Stimulated activated CD4-positive, alpha-beta T cell treated with anti-CD3 and anti-CD28 coated beads, Interleukin-15, amount 100 ng/mL, for 48 hours (primary cell): ENCODE measurements around the gene SLC29A1.
"Not testable (repeated sequence)": the region's sequence is repeated elsewhere in the genome, so short reads cannot be mapped to it uniquely, and the experiment has no call there.

Source experiments
- DNase-seq, 2 donors: peaks; one replicate each; pipeline ENCODE4 v3.0.0-alpha.2; 2020; ENCODE audit warnings: low read depth in 2 of 2

The SLC29A1 gene

DNA sequence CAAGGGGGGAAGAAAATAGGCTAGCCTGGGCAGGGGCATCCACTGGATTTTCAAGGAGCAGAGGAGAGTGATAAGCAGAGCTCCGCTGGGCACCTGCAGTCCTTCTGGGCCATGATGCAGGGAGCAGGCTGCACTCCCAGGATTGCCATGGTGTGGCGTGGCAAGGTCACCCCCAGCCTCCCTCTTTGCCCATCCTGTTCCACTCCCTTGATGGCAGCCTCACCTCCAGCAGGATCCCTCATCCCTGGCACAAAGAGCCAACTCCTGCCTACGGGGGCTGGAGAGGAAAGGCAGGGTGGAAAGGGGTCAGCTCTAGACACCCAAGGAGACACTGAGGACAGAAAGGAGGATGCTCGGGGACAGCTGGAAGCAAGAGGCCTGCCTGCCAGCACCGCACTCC, 29.1 kb upstream of the SLC29A1 start:
- no peak for DNase-seq

DNA sequence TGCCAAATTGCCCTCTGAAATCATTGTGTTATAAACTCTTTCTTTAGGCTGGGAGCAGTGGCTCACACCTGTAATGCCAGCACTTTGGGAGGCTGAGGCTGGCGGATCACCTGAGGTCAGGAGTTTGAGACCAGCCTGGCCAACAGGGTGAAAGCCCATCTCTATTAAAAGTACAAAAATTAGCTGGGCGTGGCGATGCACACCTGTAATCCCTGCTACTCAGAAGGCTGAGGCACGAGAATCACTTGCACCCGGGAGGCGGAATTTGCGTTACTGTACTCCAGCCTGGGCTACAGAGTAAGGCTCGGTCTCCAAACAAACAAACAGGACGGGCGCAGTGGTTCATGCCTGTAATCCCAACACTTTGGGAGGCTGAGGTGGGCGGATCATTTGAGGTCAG, 27.0 kb upstream of the SLC29A1 start:
- DNase-seq: not testable (repeated sequence)

- DNase-seq: no peak
Observed at GRCh38 chr6:44198684-44199083, 24.7 kb upstream of the SLC29A1 start.

GRCh38 chr6:44199883-44200282, 23.5 kb upstream of the SLC29A1 start:
- DNase-seq: no peak

DNA sequence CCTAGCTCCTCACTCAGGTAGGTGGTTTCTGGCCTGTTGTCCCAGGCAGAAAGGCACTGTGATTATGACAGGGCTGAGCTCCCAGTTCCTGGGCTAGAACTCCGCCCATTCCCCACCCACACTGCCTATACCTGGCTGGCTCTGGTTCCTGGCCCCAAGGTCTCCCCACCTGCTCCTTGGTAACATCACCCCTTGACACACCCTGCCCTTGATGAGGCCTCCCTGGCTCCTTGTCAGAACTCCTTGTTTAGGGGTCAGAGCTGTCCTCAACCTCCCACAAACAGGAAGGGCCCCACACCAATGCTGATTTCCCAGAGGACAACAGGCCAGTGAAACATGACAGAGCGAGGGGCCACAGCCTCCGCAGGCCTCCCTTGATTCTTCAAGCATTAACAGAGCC, 22.2 kb upstream of the SLC29A1 start:
- DNase-seq: no peak

DNA sequence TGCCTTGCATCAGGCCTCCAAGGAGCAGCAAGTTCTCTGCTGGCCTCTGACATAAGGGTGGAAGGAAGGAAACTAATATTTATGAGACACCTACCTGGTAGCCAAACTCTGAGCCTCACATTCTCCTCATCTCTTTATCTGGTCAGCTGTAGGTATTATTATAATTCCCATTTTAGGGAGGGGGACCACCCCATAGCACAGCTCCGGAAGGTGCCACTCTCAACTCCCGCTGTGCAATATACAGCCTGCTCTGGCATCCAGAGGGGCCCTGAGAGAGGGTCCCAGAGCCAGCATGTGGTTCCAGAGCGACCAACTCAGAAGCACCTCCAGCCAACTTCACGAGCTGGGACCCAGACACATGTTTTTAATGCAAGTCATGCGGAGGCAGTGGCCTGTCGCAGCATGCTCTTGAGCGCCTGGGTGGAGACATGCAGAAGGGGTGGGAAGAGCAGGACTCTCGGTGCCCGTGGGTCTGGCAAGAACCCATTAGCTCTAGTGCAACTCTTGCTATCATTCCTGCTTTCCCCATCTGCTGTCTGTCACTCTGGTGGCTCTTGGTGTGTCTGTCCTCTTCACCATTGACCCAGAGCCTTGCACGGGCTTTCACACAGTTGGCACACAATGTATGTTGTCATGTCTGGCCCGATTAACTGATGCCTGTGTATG, 21.6 kb upstream of the SLC29A1 start:
- DNase-seq: no peak

DNA sequence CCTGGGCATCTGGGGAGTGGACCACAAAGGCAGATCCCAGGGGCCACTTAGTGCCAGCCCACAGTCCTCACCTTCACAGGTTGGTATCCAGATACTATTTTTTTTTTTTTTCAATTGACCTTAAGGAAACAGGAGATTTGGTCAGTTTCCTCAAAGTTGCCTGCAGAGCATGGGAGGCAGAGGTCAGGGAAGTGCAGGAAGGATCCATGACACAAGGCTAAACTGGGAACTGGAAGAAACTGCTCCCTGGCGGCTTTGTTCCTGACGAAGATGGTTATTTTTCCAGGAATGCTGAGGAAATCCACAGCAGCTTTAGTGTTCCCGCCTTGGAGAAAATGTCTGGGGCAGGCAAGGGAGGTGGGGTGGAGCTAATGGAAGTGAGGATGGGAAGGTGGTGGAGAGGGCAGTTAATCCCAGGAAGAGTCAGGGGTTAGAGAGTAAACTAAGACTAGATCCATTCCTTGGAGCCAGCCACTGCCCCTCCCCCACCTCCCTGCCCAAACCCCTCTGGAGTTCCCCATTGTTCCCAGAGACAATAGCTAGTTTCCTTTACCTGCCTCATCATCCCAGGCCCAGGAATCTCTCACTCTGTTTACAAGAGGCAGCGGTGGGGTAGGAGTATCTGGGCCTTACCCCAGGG, 20.9 kb upstream of the SLC29A1 start:
- DNase-seq: no peak

DNA sequence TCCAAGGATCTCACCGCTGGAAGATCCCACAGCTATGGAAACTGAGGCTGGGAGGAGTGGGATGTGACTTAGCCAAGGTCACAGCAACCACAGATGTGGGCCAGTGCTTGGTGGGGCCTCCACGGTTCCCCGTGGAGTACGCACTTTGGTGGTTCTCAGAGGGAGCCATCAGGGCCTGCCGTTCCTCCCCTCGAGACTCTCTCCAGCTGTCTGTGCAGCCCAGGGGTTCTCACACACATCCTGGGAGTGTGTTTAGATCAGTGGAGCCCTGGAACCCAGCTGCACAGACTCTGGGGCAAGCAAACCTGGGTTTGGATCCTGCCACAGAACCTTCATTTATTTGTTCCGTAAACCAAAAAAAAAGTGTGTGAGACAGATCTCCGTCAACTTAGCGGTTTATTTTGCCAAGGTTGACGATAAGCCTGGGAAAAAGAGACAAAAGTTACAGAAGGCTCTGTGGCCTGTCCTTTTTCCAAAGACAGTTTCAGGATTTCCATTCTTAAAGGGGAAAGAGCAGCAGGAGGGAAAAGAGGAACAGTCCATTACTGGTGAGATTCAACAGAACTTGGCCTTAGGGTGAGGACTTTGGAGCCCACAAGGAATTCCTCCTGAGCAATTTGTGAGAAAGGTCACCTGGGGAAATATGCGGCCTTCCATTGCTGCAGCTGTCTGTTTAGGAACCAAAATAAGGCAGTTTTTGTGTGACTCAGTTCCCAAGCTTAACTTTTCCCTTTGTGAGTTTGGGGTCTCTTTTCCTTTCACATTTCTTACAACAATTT, 20.2 kb upstream of the SLC29A1 start:
- DNase-seq: no peak

- no peak for DNase-seq
Observed at GRCh38 chr6:44203955-44204354, 19.4 kb upstream of the SLC29A1 start.

DNA sequence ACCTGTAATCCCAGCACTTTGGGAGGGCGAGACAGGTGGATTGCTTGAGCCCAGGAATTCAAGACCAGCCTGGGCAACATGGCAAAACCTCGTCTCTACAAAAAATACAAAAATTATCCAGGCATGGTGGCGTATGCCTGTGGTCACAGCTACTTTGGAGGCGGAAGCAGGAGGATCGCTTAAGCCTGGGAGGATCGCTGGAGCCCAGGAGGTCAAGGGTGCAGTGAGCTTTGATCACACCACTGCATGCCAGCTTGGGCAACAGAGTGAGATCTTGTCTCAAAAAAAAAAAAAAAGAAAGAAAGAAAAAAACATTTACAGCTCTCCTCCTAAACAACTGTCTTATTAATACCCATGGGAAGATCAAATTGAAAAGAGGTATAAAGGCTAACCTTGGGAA, 15.4 kb upstream of the SLC29A1 start:
- DNase-seq: no peak

DNA sequence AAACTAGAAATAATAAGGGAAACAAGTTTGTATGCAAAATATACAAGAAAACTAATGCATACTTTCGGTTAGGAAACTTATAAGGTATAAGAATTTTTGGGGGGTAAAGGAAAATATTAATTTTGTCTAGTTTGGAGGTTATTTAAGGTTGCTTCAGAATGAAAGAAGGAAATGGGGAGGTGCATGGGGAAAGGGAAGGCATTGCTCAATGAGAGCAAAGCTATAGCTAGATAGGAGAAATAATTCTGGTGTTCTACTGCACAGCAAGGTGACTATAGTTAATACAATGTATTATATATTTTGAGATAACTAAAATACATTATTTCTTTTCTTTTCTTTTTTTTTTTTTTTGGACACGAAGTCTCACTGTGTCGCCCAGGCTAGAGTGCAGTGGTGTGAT, 12.1 kb upstream of the SLC29A1 start:
- no peak for DNase-seq

- DNase-seq: no peak
Observed at GRCh38 chr6:44214307-44214706, 9.1 kb upstream of the SLC29A1 start.

GRCh38 chr6:44216677-44217331, 6.6 kb upstream of the SLC29A1 start, which contains the start of gene MYMX:
Gene MYMX, plus strand, starts transcription at chr6:44216926. Its CDS starts 546 bp downstream, at chr6:44217472.
- DNase-seq: no peak

- DNase-seq: no peak
Observed at GRCh38 chr6:44217332-44218143, 5.9 kb upstream of the SLC29A1 start.

DNA sequence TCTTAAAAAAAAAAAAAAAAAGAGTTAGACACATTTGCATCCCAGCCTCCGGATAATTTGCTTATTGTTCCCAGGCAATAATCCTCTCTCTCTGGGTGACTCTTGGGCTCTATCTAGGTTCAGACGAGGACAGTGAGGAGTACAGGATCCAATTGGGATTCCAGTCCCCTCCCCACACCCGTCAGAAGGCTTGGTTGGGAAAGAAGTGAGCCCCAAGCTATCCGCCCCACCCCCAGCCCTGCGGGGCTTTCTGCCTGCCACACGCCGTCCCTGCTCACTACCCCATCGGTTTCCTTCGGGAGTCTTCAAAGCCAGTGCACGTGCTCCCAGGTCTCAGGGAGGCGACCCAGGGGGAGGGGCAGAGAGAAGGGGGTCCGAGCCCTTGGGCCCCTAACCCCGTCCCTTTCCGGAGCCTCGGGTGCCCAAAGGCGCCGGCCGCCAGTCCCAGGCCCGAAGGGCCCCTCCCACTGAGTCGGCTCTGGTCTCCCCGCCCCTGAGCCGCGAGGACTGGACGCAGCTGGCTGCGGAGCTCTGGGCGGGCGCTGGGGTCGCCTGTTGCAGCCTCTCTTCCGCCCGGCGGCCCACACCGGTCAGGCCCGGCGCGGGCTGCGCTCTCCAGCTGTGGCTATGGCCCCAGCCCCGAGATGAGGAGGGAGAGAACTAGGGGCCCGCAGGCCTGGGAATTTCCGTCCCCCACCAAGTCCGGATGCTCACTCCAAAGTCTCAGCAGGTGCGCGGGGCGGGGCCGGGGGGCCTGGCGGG, 4.2 kb upstream of the SLC29A1 start:
- no peak for DNase-seq

- no peak for DNase-seq
Observed at GRCh38 chr6:44219815-44220784, 3.3 kb upstream of the SLC29A1 start.

DNA sequence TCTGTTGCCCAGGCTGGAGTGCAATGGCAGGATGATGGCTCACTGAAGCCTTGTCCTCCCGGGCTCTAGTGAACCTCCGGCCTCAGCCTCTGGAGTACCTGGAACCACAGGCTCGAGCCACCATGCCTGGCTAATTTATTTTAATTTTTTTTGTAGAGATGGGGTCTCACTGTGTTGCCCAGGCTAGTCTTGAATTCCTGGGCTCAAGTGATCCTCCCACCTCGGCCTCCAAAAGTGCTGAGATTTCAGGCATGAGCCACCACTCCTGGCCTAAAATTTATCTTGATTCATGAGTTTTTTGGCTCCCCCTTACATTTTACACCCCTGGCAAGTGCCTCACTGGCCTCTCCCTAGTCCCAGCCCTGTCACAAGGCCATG, 2.5 kb upstream of the SLC29A1 start:
- no peak for DNase-seq

DNA sequence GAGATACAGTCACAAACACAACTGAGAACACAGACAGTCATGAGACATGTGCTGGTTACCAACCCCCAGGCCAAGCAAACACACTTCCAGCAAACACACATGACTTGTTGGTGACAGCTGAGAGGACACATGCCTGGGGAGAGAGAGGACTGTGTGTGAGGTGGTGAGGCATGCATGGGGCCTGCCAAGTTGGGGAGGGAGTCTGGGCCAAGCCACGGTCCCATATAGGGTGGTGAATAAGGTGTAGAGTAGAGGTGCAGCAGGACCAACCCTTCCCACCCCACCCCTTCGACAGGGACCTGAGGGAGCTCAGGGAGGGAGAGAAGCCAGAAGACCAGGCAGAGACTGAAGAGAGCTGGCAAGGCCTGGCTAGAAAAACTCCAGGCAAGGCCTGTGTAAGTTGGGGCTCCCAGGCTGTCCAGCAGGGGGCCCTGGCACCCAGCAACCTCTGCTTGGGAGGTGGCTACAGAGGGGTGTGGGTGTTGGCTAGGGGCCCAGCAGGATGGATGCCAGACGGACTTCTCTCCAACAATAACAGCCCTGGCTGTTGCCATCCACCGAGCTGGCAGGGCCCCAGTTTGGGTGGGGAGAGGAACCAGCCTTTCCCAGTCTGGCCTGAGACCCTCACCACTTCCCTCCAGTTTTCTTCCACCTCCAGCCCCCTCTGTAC, 2.0 kb upstream of the SLC29A1 start:
- peak; percentile 64 to 67 for DNase-seq

DNA sequence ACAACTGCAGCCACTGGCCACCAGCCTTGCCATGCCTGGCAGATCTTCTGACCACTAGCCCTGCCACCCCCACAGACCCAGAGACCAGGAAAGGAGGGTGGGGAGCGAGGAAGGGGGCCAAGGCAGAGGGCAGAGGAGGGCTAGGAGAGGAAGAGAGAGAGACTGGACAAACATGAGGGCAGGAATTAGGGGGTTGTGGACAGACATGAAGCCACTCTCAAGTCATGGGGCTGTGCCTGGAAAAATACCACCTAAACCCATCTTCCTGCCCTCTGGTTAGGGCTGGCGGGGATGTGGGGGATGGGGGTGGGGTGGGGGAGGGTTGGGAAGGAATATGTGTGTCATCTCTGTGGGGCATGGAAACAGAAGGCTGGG, 1.4 kb upstream of the SLC29A1 start:
- DNase-seq: no peak
